HG03066 (cell line): ENCODE results near the gene KLF7.

Source experiments
- ATAC-seq: cut with Tn5 transposase; IDR thresholded peaks from one replicate; pipeline ENCODE4 v1.9.1; 2021; ENCODE audit warnings: low read depth; ENCODE audit not compliant: unreplicated experiment

The KLF7 gene

DNA sequence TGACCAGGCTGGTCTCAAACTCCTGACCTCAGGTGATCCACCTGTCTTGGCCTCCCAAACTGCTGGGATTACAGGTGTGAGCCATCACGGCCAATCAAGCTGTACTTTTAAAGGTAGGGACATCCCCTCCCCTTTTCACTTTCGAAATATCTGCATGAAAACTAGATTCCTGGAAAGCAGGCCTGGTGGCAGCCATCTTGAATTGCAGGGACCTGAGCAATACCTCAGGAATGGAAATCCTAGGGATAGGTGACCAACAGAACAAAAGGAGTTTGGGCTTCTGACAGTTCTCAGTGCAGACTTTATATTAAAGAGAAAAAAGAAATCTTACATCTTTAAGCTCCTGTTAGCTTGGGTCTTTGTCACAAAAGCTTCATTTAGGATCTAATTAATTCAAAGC, 62.6 kb downstream of the KLF7 start:
- no peak for ATAC-seq

GRCh38 chr2:207101984-207102383, 63.8 kb downstream of the KLF7 start:
- ATAC-seq, result no peak

GRCh38 chr2:207097278-207097677, 68.5 kb downstream of the KLF7 start:
- ATAC-seq, result no peak

DNA sequence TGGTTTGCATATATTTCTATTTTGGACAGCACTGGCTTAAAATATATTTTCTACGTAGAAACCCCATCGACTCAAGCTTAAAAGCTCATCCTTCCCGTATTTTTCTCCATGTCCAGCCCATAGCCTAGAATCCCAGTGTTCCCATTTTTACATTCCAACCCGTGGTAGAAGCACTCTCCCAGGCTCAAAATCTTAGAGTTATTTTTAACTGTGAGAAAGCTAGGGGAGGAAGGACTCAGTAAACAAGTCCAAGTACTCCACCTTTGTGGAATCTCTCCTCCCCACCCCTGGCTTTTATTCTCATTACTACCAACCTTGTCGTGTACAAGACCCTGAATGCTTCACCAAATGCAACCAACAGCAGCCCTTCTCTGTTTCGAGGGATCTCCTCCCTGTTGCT, 69.8 kb downstream of the KLF7 start:
- ATAC-seq, result no peak

DNA sequence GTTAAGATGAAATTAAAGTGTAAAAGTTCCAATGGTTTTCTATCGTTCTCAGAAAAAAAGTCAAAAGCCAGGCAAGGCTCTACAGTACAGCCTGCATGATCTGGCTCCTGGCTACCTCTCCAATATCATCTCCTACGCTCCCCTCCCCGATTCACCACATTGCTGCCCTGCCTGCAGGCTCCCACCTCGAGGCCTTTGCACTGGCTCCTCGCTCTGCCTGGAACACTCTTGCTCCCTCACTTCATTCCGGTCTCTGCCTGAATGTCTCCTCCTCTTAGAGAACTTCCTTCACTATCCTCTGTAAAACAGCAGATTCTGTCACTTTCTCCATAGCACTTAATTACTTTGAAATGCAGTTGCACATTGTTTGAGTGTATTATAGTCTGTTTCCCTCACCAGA, 72.5 kb downstream of the KLF7 start:
- no peak for ATAC-seq

GRCh38 chr2:207092818-207093217, 72.9 kb downstream of the KLF7 start:
- no peak for ATAC-seq

DNA sequence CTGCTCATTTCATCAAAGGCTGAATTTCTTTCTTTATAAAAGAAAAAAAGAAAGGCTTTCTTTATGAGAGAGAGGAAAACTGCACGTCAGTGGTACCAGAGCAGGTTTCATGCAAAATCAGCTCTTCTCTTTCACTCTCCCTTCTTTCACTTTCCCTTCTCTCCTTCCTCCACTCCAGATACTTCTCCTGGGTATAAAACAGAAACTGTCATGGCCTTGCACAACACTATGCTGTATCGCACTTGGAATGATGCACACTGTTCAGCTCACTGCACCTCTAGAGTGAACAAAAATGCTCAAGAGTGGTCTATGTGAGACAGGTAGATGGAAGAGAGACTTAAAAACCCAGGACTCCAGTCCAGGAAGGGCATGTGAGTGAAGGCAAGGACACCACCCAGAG, 73.8 kb downstream of the KLF7 start:
- no peak for ATAC-seq

DNA sequence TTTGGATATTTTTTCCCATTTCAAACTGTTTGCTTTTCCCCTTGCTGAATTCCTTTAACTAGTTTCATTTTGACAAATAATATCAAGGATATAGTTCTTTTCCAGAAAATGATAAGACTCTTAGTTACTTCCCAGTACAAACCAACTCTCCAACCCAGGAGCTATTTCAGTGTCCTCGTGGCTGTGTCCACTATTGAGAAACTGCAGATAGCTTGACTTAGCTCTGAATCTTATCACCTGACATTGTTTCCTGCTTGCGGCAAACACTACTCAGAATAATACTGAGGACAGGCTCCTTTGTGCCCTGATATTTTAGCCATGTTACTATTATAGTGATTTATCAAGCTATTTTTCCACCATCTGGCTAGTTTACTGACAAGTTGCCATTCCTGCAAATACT, 74.6 kb downstream of the KLF7 start:
- ATAC-seq, result no peak

- no peak for ATAC-seq
Observed at GRCh38 chr2:207090389-207090788, 75.4 kb downstream of the KLF7 start.

- no peak for ATAC-seq
Observed at GRCh38 chr2:207088839-207089238, 76.9 kb downstream of the KLF7 start.

GRCh38 chr2:207088276-207088675, 77.5 kb downstream of the KLF7 start:
- no peak for ATAC-seq

- no peak for ATAC-seq
Observed at GRCh38 chr2:207087046-207087902, 78.5 kb downstream of the KLF7 start.

- no peak for ATAC-seq
Observed at GRCh38 chr2:207086136-207086535, 79.6 kb downstream of the KLF7 start.

- ATAC-seq, result no peak
Observed at GRCh38 chr2:207085110-207085509, 80.6 kb downstream of the KLF7 start.

DNA sequence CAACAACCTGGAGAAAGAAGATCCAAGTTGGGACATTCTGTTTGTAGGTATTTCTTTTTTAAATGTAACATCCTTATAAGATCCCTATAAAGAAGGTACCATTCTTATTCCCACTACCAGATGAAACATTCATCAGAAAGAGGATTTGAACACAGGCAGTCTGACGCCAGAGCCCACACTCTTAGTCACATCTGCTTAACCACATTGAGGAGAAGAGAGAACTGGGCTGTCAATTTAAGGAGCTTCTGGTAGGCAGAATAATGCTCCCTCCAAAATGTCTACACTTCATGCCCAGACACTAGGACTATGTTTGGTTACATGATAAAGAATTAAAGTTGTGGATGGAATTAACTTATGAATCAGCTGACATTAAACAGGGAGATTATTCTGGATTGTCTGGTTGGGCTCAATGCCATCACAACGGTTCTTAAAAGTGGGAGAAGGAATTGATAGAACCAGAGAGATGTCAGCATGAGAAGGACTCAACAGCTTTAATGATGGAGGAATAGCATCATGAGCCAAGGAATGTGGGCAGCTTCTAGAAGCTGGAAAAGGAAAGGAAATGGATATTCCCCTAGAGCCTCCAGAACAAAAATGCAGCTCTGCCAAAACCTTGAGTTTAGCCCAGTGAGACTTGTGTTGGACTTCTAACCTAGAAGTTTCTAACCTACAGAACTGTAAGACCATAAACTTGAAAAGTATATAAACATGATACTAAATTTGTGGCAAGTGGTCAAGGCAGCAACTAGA, 82.2 kb downstream of the KLF7 start:
- ATAC-seq, result no peak

DNA sequence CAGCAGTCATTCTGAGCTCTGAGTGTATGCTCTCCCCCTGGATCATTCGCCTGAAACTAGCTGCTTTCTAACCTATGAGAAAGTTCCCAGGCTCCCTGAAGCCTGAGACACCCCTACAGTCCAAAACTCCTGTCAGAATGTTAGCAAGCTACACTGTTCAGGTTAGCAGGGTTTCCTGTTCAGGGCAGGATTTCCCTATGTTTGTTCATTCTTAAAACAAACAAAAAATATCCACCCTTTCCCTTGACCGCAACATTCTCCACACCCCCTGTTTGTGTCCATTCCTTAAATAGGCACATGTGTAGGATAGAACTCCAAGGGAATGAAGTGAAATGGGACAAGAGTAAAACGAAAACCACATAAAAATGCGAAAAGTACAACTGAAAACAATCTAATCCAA, 83.1 kb downstream of the KLF7 start:
- no peak for ATAC-seq

DNA sequence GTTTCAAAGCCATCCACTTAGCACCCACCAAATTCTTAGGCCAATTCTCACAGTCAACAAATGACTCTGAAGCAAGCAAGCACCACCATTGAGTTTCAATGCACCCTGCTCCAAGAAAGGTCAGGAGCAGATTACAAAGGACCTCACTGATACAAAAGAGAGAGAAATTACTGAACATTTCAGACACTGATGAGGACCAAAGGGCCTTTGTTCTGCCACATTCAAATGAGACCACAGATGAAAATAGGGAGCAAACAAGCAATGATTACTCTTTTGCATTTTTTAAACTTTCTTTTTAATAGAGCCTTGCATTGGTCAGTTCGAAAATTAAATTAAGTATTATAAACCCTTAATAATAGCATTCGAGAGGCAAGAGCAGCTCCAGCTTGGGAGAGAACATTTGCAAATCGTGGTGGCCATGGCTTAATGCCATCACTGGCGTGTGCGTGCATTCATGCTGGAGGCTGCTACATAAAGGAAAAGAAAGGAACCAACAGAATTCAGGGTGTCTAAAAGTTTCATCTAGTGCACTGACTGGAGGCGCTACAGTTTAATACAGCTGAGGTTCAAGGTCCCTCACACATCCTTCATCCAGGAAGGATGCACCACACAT, 87.5 kb downstream of the KLF7 start:
- ATAC-seq, result no peak

DNA sequence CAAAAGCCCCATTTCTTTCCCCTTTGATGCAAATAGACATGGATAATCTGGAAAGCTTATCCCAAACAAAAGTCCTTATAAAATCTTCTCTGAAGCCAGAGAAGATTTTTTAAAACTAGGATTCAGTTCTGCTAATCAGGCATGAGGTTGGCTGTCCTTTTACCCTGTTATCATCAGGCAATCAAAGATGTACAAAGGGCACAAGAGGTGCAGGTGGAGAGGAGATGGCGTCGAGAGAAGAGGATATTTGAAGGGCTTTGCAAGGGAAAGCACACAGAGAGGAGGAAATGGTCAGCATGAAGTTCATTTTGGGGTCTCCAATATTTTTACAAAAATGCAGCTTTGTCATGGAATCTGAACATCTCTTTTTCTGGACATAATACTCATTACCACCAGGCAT, 88.5 kb downstream of the KLF7 start:
- ATAC-seq, result no peak

DNA sequence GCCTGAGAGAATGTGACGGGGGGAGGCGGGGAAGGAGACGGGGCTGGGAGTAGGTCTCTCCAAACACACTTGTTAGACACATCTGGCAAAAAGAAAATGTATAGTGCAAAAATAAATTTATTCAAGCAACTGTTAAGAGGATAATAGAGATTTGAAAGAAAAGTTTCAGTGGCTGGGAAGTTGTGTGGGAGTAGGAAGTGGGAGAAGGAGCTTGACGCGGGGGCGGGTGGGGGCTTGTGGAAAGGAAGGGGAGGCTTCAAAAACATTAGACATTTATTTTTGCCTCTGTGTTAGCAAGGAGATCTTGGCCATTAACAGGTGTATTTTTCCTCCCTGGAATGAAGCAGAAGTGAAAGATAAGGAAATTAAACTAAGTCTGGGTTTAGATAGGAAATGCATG, 90.3 kb downstream of the KLF7 start:
- ATAC-seq, result no peak

DNA sequence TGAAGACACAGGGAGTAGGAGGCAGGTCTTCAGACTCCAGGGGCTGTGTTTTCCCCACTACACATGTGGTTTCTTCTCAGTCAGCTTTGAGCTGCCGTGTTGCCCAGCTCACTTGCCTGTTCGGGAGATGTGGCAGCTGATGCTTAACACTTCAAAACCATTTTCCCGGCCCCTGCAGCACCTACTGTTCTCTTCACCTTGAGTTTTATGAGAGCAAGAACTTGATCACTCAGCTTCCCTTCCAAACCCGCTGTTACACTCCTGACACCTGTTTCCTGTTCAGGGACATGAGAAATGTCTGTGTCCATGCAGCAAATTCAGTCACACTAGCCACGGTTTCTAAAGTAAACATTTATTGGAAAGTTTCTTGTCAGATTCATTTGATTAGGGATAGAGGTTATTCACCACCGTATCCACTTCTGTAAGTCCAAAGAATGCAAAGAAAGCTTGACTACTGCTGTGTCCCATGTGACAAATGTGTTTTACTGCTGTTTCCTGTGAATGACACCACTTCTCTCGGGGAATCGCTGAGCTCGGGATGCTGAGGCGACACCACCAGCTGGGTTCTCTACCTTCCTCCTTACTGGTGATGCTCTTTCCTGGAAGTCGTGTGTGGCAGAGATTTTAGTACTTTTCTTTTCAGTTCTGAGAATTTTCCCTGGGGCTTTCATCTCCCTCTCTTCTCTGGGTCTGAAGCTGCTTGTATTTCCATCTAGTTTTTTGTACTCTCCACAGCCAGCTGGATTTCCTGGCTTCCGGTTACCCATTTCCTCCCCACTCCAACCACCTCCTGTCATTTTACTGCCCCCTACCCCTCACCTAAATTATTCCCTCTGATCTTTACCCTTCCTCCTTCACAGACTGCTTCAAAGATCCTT, 91.7 kb downstream of the KLF7 start:
- no peak for ATAC-seq

DNA sequence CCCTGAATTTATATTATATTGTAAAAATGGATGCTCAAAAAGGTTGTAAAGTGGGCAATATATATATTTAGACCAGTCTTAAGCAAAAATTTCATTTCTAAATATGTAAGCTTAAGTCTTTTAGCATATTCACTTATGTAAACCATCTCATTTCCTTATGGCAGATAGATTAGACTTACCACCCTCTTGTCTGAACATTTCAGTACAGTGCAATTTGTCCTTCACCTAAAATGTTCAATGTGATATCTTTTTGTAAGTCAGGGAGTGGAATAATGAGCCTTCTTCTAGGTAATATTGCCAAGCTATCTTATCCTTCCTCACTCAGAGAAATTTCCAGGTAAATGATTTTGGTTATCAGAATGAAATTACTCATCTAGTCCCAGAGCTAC, 92.3 kb downstream of the KLF7 start:
- ATAC-seq, result no peak
